AG09309 (cell line): ENCODE results near the gene NFASC.

ENCODE experiments used
- DNase-seq: peaks from one replicate; pipeline ENCODE4 v3.0.0-alpha.2; 2010; ENCODE audit warnings: low read depth
- H3K4me3 ChIP-seq: 2 replicates; pipeline ENCODE4 v1.5.1; 2011; ENCODE audit warnings: mild to moderate bottlenecking, low read depth, low read length, moderate library complexity; ENCODE audit not compliant: control insufficient read depth
- CTCF ChIP-seq: IDR thresholded peaks from 2 replicates; pipeline ENCODE4 v1.5.1; 2011; ENCODE audit warnings: mild to moderate bottlenecking, low read depth, low read length, inconsistent platforms; ENCODE audit not compliant: insufficient read depth, control insufficient read depth; ENCODE audit errors: missing control alignments

The NFASC gene

GRCh38 chr1:204830747-204831146 is 39.9 kb upstream of the NFASC start:
- no peak for DNase-seq
- no peak overlapping the region for H3K4me3 ChIP-seq
- TF ChIP-seq CTCF = no peak

GRCh38 chr1:204831186-204831585 is 39.5 kb upstream of the NFASC start:
- no peak overlapping the region for H3K4me3 ChIP-seq
- TF ChIP-seq CTCF = no peak
- DNase-seq = no peak

GRCh38 chr1:204834336-204834735 is 36.3 kb upstream of the NFASC start:
- no peak for TF ChIP-seq CTCF
- no peak for DNase-seq
- H3K4me3 ChIP-seq = no peak overlapping the region

- no peak overlapping the region for H3K4me3 ChIP-seq
- no peak for DNase-seq
- no peak for TF ChIP-seq CTCF
These were observed 35.9 kb upstream of the NFASC start for GRCh38 chr1:204834752-204835151.

- no peak for DNase-seq
- no peak overlapping the region for H3K4me3 ChIP-seq
- TF ChIP-seq CTCF = no peak
These were observed 34.9 kb upstream of the NFASC start for GRCh38 chr1:204835737-204836136.

GRCh38 chr1:204836856-204837255 is 33.8 kb upstream of the NFASC start:
- TF ChIP-seq CTCF = no peak
- no peak overlapping the region for H3K4me3 ChIP-seq
- no peak for DNase-seq
